ENCODE results near the gene ADAMTS12. TPM values are rescaled to one million over a fixed set of nuclear protein-coding genes. Genes with fewer than 3 reads are reported as not detected.

ADAMTS12 gene
- total and polyA plus RNA-seq, 2 experiments from 2014 or later, result 9.1 to 17.1 TPM

DNA sequence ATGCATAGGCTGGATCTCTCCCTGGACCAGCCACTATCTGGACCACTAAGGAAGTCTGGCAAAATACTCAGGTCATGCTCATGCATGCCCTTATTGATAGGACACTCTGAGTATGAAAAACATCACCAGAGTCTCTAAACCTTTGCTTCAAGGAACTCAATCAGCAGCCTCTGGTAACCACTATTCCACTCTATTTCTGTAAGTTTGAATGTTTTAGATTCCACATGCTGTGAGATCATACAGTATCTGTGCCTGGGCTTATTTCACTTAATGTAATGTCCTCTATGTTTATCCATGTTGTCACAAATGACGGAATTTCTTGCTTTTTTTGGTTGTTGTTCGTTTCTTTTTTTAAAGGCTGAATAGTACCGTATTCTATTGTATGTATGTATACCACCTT, 382.8 kb downstream of the ADAMTS12 start (continued):
- no peak for TF ChIP-seq ZNF114 (CRISPR knock-in tag; IDR thresholded peaks at IDR 0.05)
- TF ChIP-seq ETS1 (IDR thresholded peaks at IDR 0.05), result no peak
- TF ChIP-seq STAT1 (IDR thresholded peaks at IDR 0.05; ENCODE audit: unreplicated experiment), result no peak

DNA sequence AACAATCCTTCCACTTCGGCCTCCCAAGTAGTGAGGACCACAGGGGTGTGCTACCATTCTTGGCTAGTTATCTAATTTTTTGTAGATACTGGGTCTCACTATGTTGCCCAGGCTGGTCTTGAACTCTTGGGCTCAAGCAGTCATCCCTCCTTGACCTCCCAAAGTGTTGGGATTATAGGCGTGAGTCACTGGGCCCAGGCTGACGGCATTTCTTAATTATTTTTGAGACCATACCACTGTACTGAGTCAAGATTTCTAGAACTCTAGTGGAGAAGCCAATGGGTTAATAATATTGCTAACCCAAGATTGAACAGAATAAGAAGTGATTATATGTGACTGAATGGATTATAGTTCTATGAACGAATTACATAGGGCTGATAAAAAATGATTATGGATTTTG, 384.4 kb downstream of the ADAMTS12 start:
- H3K4me2 ChIP-seq, result no peak overlapping the region
- no peaks in the 10 kb centered on the region for H4K20me1 ChIP-seq (replicated peaks; ENCODE audit: insufficient read depth)
- 0 out of 3 replicates have a peak, but pooled peaks cover 3% of the 10 kb centered on the region for H3K36me3 Mint-ChIP-seq (ENCODE audit: low read depth)
- H3K27me3 ChIP-seq (ENCODE audit: insufficient read depth), result no peaks in the 10 kb centered on the region
- no peak overlapping the region for H3K4me3 ChIP-seq
- H3K9me3 Mint-ChIP-seq, result peaks cover 5% of the 10 kb centered on the region; the same call in 2 of the 3 replicates
- H2AFZ ChIP-seq, result no peak overlapping the region
- no peak overlapping the region for H3K4me3 Mint-ChIP-seq
- H3K79me2 ChIP-seq (replicated peaks; ENCODE audit: insufficient read depth), result no peaks in the 10 kb centered on the region
- H3F3A ChIP-seq (replicated peaks; ENCODE audit: low read depth), result no peaks in the 10 kb centered on the region
- ATAC-seq (no peak), DNase-seq (ENCODE audit: low spot score) (no peak)
- no peak overlapping the region for H3K27ac ChIP-seq (ENCODE audit: low read depth)
- no peaks in the 10 kb centered on the region; the same call in 1 of the 2 replicates for H3K9me2 ChIP-seq (ENCODE audit: insufficient read depth)
- H3K27me3 Mint-ChIP-seq (ENCODE audit: insufficient read depth, low read depth, poor library complexity), result peaks cover 3% of the 10 kb centered on the region
- no peaks in the 10 kb centered on the region for H3K4me1 Mint-ChIP-seq
- H3K27ac Mint-ChIP-seq, result no peak overlapping the region
- no peaks in the 10 kb centered on the region for H3K36me3 ChIP-seq (ENCODE audit: insufficient read depth)
- H3K4me1 ChIP-seq (ENCODE audit: insufficient read depth), result no peaks in the 10 kb centered on the region
- TF ChIP-seq ZNF462 (CRISPR knock-in tag; IDR thresholded peaks at IDR 0.05), result no peak
- TF ChIP-seq ETS1 (IDR thresholded peaks at IDR 0.05), result no peak
- TF ChIP-seq EZH2phosphoT487 (IDR thresholded peaks at IDR 0.05; ENCODE audit: unreplicated experiment), result no peak
- TF ChIP-seq, protein P1, sequence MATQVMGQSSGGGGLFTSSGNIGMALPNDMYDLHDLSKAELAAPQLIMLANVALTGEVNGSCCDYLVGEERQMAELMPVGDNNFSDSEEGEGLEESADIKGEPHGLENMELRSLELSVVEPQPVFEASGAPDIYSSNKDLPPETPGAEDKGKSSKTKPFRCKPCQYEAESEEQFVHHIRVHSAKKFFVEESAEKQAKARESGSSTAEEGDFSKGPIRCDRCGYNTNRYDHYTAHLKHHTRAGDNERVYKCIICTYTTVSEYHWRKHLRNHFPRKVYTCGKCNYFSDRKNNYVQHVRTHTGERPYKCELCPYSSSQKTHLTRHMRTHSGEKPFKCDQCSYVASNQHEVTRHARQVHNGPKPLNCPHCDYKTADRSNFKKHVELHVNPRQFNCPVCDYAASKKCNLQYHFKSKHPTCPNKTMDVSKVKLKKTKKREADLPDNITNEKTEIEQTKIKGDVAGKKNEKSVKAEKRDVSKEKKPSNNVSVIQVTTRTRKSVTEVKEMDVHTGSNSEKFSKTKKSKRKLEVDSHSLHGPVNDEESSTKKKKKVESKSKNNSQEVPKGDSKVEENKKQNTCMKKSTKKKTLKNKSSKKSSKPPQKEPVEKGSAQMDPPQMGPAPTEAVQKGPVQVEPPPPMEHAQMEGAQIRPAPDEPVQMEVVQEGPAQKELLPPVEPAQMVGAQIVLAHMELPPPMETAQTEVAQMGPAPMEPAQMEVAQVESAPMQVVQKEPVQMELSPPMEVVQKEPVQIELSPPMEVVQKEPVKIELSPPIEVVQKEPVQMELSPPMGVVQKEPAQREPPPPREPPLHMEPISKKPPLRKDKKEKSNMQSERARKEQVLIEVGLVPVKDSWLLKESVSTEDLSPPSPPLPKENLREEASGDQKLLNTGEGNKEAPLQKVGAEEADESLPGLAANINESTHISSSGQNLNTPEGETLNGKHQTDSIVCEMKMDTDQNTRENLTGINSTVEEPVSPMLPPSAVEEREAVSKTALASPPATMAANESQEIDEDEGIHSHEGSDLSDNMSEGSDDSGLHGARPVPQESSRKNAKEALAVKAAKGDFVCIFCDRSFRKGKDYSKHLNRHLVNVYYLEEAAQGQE (IDR thresholded peaks at IDR 0.05; ENCODE audit: unreplicated experiment), result no peak
- no peak for TF ChIP-seq ZNF331 (CRISPR knock-in tag; IDR thresholded peaks at IDR 0.05; ENCODE audit: low read depth)
- no peak for TF ChIP-seq EZH2 (IDR thresholded peaks at IDR 0.05; ENCODE audit: low read depth, unreplicated experiment)
- TF ChIP-seq POLR2AphosphoS5 (IDR thresholded peaks at IDR 0.05; ENCODE audit: low read depth), result no peak
- no peak for TF ChIP-seq STAT1 (IDR thresholded peaks at IDR 0.05; ENCODE audit: unreplicated experiment)
- no peak for TF ChIP-seq JUNB (IDR thresholded peaks at IDR 0.05; ENCODE audit: unreplicated experiment)
- TF ChIP-seq CTCF (conservative IDR thresholded peaks at IDR 0.05; ENCODE audit: low read depth in 2 of 2), result no peak
- no peak for TF ChIP-seq NANOG (IDR thresholded peaks at IDR 0.05; ENCODE audit: borderline replicate concordance)

Measured in GM23338 (cell line).